ENCODE data around the gene DOCK2.

The DOCK2 gene

DNA sequence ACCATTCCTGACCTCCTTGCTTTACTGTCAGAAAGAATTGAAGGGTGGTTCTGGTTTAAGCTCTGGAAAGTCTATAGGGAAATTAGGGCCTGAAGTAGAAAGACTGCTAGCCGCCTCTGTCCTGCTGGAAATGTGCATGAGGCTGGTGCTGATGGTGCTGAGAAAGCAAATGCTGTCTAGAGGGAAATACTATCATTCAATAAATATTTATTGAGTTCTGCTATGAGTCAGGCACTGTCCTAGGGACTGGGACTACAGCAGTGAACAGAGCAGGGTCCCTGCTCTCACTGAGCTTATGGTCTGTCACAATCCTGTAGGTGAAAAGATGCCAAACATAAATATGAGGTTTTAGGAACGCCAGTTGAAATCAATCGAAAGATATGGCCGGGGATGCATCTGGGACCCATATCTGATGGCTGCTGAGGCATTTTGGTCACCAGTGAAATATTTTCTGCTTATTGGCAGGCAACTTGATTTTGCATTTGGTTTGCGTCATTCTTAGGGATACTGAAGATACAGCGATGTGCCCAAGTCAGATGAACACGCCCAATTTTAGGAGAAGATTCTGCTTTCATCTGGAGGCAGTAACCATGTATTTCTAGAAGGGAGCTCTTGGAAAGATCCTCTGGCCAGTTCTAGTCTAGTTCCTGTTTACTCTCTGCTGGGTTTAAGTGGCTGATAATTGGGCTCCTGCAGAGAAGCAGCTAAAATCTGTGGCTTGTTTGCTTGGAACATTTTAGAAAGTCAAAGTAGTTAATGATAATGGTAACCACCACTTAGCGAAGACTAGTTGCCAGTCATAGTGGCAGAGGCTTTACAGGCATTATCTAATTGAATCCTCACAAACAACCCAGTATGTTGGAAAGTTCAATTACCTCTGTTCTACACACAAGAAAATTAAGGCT is 269.9 kb downstream of the DOCK2 start:
- H3K4me3 ChIP-seq (replicated peaks; ENCODE audit: low read depth, low read length): no peak overlapping the region
- TF ChIP-seq, protein P1, sequence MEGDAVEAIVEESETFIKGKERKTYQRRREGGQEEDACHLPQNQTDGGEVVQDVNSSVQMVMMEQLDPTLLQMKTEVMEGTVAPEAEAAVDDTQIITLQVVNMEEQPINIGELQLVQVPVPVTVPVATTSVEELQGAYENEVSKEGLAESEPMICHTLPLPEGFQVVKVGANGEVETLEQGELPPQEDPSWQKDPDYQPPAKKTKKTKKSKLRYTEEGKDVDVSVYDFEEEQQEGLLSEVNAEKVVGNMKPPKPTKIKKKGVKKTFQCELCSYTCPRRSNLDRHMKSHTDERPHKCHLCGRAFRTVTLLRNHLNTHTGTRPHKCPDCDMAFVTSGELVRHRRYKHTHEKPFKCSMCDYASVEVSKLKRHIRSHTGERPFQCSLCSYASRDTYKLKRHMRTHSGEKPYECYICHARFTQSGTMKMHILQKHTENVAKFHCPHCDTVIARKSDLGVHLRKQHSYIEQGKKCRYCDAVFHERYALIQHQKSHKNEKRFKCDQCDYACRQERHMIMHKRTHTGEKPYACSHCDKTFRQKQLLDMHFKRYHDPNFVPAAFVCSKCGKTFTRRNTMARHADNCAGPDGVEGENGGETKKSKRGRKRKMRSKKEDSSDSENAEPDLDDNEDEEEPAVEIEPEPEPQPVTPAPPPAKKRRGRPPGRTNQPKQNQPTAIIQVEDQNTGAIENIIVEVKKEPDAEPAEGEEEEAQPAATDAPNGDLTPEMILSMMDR (IDR thresholded peaks at IDR 0.05; ENCODE audit: low read length, missing control alignments): no peak
- no peak for DNase-seq (ENCODE audit: low read depth)

DNA sequence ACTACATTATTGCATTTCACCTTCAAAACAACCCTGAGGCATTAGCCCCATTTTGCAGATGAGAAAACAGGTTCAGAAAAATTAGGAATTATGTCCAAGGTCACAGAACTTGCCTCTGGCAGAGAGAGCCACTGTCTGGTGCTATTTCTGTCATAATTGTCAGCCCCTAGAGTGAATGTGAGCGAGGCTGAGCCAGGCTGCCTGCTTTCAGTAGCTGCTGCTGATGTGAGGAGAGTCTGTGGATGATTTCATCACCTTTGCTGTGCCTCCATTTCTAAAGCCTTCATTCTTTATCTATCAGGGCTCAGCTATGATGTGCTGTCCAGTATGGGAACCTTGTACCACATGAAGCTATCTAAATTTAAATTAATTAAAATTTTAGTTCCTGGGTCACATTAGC is 271.8 kb downstream of the DOCK2 start:
- no peak overlapping the region for H3K4me3 ChIP-seq (replicated peaks; ENCODE audit: low read depth, low read length)
- TF ChIP-seq, protein P1 (IDR thresholded peaks at IDR 0.05; ENCODE audit: low read length, missing control alignments): no peak
- DNase-seq (ENCODE audit: low read depth): no peak

DNA sequence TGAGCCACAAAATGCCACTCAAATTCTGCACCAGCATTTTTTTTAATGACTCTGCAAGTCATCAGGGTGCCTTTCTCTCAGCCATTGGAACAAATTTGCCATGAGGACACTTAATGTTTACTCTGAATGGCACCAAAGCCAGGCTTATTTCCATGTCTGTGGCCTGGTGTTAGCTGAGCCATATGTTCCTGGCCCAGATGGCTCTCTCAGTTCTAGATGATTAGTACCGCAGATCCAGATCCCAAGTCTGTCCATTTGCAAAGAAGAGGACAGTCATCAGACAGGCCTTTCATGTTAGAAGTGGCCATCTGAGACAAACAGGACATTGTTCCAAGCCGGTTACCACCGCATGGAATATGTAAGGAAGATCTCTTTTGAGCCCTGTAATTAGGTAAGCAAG is 272.9 kb downstream of the DOCK2 start:
- TF ChIP-seq, protein P1 (IDR thresholded peaks at IDR 0.05; ENCODE audit: low read length, missing control alignments): no peak
- H3K4me3 ChIP-seq (replicated peaks; ENCODE audit: low read depth, low read length): no peak overlapping the region
- no peak for DNase-seq (ENCODE audit: low read depth)

DNA sequence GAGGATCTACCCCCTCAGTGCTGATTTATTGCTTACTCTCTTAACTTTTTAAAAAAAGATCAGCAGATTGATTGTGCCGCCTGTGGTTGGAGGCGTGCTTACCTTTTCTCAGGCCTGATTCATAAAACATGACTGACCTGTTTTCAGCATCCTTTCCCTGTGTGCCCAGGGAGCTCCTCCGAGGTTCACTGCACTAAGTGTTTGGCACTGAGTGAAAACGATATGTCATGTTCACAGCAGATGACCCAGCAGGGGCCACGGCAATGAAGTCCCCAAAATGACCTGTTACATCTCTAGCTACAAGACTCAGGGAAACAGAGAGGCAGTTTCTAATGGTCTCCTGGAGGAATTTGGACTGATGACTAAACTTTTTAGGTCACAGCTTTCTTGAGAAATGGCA is 273.3 kb downstream of the DOCK2 start:
- TF ChIP-seq, protein P1 (IDR thresholded peaks at IDR 0.05; ENCODE audit: low read length, missing control alignments): no peak
- no peak overlapping the region for H3K4me3 ChIP-seq (replicated peaks; ENCODE audit: low read depth, low read length)
- no peak for DNase-seq (ENCODE audit: low read depth)

DNA sequence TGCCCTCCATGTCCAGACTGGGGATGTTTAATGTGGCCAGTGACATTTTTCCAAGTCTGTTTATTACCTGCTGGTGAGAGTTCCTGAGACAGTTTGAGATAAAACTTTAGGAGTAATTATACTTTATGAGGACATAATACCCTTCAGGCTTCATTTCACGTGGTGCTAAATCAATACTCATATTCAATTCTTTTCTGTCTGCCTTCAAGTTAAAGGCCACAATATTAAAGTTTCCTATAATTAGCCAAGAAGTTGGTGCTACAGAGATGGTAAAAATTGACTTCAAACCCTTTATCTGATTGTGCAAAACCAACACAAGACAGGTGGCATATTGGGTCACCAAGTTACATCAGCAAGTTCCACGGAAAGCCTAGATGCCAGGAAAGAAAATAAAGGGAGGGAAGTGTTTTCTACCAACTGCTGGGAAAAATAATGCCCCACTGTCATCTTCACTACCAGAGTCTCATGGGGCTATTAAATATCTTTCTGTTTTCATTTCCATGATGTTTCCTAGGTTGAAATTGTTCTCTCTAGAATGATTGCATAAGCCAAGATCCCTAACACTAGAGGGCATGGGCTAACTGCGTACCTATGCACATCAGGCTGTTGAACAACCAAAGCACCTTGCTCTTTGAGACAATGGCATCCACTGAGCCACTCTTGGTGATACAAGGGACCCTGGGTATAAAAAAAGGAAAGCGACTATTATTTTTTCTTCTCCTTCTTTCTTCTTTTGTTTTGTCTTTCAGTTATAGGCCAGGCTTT is 274.6 kb downstream of the DOCK2 start:
- H3K4me3 ChIP-seq (replicated peaks; ENCODE audit: low read depth, low read length): no peak overlapping the region
- TF ChIP-seq, protein P1 (IDR thresholded peaks at IDR 0.05; ENCODE audit: low read length, missing control alignments): no peak
- no peak for DNase-seq (ENCODE audit: low read depth)

DNA sequence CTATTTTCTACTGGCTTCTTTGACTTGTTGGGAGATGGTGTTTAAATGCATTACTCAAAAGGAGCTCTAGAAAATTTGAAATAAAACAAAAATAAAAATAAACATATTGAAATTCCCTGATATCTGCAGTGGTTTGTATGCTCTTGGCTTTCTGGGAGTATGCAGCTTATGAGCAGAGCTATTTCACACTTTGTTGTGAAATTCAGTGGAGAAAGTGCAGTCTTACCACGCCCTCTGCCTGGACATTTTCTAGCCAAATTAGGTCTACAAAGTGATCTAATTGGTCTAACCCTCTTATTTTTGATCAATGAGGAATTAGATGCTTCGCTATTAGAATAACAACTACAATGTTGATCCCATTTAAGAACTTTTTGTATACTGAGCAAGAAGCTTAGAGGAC is 276.4 kb downstream of the DOCK2 start:
- DNase-seq (ENCODE audit: low read depth): no peak
- H3K4me3 ChIP-seq (replicated peaks; ENCODE audit: low read depth, low read length): no peak overlapping the region
- TF ChIP-seq, protein P1 (IDR thresholded peaks at IDR 0.05; ENCODE audit: low read length, missing control alignments): no peak
